ENCODE results near the gene ACOT9.

GRCh38 chrX:23782455-23782854 lies 39.4 kb upstream of the ACOT9 start:
- TF ChIP-seq POLR2A (IDR thresholded peaks at IDR 0.05; ENCODE audit: low read length) (no peak), GATA1 (IDR thresholded peaks at IDR 0.05; ENCODE audit: low read depth, low read length) (no peak)

All from erythroblast (primary cell).